22Rv1 (cell line): ENCODE measurements around the gene SEMG2.

Experiments used
- H3K27ac ChIP-seq: fragments of 450-650 bp; 2 replicates; pipeline ENCODE4 v1.5.1; 2017
- ZFX ChIP-seq: fragments of 450-650 bp; IDR thresholded peaks from 2 replicates; pipeline ENCODE4 v1.6.1; 2017; ENCODE audit warnings: antibody characterized with exemption, borderline replicate concordance
- TF ChIP-seq, protein P1 (sequence below): fragments of 450-650 bp; IDR thresholded peaks from 2 replicates; pipeline ENCODE4 v1.5.1; 2017; ENCODE audit warnings: mild to moderate bottlenecking

Gene SEMG2

DNA sequence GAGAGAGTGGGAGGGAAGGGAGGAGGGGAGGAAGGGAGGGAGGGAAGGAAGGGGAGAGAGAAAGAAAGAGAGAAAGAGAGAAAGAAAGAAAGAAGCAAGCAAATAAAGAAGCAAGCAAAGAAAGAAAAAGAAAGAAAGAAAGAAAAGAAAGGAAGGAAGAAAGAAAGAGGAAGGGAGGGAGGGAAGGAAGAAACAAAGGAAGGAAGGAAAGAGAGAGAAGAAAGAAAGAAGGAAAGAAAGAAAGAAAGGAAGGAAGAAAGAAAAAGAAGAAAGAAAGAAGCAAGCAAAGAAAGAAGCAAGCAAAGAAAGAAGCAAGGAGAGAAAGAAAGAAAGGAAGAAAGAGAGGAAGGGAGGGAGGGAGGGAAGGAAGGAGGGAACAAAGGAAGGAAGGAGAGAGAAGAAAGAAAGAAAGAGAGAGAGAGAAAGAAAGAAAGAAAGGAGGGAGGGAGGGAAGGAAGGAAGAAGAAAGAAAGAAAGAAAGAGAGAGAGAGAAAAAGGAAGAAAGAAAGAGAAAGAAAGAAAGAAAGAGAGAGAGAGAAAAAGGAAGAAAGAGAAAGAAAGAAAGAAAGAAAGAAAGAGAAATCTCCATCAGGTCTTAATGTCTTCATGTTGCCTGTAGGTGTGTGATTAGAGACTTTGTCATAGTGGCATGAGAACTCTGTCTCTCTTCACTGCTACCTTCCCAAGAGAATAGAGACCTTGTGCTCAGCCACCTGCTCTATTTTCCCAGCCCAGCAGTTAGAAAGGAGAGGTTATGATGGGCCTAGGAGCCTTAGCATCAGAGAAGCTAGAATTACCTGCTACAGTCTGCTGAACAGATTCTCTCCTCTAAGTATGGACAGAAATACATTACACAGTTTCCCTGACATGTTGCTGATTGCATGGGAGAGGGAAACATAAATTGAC is 9.4 kb upstream of the SEMG2 start:
- TF ChIP-seq, protein P1, sequence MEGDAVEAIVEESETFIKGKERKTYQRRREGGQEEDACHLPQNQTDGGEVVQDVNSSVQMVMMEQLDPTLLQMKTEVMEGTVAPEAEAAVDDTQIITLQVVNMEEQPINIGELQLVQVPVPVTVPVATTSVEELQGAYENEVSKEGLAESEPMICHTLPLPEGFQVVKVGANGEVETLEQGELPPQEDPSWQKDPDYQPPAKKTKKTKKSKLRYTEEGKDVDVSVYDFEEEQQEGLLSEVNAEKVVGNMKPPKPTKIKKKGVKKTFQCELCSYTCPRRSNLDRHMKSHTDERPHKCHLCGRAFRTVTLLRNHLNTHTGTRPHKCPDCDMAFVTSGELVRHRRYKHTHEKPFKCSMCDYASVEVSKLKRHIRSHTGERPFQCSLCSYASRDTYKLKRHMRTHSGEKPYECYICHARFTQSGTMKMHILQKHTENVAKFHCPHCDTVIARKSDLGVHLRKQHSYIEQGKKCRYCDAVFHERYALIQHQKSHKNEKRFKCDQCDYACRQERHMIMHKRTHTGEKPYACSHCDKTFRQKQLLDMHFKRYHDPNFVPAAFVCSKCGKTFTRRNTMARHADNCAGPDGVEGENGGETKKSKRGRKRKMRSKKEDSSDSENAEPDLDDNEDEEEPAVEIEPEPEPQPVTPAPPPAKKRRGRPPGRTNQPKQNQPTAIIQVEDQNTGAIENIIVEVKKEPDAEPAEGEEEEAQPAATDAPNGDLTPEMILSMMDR, result no peak
- TF ChIP-seq ZFX, result no peak
- no peak overlapping the region for H3K27ac ChIP-seq

- no peak overlapping the region for H3K27ac ChIP-seq
- TF ChIP-seq ZFX, result no peak
- TF ChIP-seq, protein P1, result no peak
These were observed 8.3 kb upstream of the SEMG2 start for GRCh38 chr20:45212836-45213235.

GRCh38 chr20:45218124-45218523 is 3.0 kb upstream of the SEMG2 start:
- no peak for TF ChIP-seq ZFX
- TF ChIP-seq, protein P1, result no peak
- no peak overlapping the region for H3K27ac ChIP-seq

DNA sequence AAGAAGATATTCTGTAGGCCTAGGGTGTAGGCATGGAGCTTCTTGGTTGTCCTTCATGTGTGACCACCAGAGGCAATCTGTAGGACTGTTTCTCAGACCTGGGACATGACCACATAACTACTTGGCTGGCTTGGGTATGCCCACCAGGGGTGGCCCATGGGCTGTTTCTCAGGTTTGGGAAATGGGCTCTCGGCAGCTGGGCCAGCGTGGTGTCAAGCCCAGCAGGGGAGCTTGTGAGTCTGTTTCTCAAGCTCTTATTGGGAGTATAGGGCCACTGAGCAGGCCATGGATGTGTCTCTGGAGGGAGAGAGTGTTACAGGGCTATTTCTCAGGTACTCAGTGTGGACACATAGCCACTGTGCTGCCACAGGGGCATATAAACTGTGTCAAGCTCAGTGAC is 2.5 kb upstream of the SEMG2 start:
- no peak overlapping the region for H3K27ac ChIP-seq
- no peak for TF ChIP-seq ZFX
- TF ChIP-seq, protein P1, result no peak

DNA sequence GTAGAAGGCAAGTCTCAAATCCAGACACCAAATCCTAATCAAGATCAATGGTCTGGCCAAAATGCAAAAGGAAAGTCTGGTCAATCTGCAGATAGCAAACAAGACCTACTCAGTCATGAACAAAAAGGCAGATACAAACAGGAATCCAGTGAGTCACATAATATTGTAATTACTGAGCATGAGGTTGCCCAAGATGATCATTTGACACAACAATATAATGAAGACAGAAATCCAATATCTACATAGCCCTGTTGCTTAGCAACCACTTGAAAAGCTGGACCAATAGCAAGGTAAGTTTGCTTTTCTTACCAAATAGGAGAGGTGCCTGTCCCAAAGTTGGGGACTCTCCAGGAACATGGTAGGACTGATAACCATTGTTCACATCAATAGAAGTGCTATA is 2.0 kb downstream of the SEMG2 start:
- no peak overlapping the region for H3K27ac ChIP-seq
- no peak for TF ChIP-seq ZFX
- TF ChIP-seq, protein P1, result no peak

GRCh38 chr20:45226287-45226686 is 5.1 kb downstream of the SEMG2 start:
- H3K27ac ChIP-seq, result no peak overlapping the region
- no peak for TF ChIP-seq ZFX

DNA sequence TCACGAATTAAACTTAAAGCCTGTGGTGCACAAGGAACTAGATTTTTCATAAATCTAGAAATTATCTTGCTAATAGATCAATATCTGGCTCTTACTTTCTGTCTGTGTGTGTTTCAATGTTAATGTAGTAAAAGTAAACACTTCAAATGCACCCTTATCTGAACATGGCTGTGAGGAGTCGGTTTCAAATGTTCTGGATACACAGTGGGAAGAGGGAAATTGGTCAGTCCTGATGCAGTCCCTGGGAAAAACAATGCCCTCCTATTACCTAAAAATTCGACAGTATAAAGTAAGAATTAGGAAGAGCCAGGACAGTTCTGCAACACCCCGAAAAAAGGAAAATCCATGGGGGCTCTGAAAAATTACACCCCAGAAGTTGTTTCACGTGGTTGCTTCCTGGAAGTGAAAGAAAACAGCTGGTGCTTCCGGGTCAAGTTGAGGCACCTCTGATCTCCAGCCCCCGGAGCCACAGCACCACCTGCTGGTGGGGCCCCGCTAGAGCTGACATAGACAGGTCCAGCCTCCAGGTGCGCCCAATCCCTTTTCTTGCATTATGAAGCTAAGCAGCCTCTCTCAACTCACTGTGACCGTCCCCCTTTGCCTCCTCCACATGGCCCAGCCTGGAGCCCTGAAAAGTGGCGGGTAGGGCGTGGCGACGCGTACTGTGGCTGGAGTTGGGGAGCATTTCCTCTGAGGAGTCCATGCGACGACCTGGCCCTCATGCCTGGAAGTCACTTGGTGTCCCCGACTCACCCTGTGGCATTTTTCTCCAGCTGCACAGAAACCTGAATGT is 8.3 kb downstream of the SEMG2 start:
- TF ChIP-seq, protein P1, result peak; percentile 77
- TF ChIP-seq ZFX, result no peak
- no peak overlapping the region for H3K27ac ChIP-seq
